Measurements from ENCODE around the gene GSTM1. TPM values are rescaled to one million over a fixed set of nuclear protein-coding genes. Genes with fewer than 3 reads are reported as not detected.
"Not testable (repeated sequence)": the region's sequence is repeated elsewhere in the genome, so short reads cannot be mapped to it uniquely, and the experiment has no call there.

GSTM1 gene
- total RNA-seq, 1 donor from 2014 or later, result 16.7 TPM

DNA sequence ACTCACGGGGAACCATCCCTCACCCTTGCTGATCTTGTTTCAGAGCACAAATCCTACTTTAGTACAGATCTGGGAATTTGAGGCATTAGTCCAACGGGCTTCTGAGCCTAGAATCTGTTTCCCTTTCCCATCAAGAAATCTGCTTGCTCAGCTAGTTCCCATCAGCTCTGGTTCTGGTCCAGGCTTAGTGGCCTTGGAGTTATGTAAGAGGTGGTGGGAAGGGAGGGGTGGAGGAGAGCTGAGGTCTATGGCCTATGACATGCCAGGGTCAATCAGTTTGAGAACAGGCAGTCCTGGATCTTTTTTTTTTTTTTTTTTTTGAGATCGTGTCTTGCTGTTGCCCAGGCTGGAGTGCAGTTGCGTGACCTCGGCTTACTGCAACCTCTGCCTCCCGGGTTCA is 4.1 kb downstream of the GSTM1 start:
- Histone ChIP-seq H3K4me1 (ENCODE audit: control insufficient read depth in 3 of 3, insufficient read depth in 3 of 3, low read length in 3 of 3) (peaks cover 0 to 6% (median 0%) of the 10 kb centered on the region in 3 donors), H3K4me3 (ENCODE audit: low read length in 3 of 3) (no peak overlapping the region), H3K27ac (ENCODE audit: low read depth, low read length) (no peak overlapping the region)

DNA sequence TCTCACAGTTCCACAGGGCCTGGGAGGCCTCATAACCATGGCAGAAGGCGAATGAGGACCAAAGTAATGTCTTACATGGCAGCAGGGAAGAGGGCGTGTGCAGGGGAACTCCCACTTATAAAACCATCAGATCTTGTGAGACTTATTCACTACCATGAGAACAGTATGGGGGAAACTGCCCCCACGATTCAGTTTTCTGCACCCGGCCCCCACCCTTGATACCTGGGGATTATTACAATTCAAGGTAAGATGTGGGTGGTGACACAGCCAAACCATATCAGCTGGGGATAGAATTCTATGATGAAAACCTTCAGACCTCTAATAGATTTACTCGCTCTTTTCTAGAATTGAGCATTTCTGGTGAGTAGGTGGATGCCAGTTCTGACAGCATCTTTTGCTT is 6.8 kb downstream of the GSTM1 start:
- H3K4me3 ChIP-seq (ENCODE audit: low read length in 3 of 3); H3K9ac ChIP-seq (ENCODE audit: low read depth in 1 of 3, low read length in 3 of 3); H3K4me1 ChIP-seq (ENCODE audit: control insufficient read depth in 3 of 3, insufficient read depth in 3 of 3, low read length in 3 of 3); H3K27me3 ChIP-seq (ENCODE audit: control insufficient read depth in 3 of 3, insufficient read depth in 3 of 3, low read length in 3 of 3); H3K36me3 ChIP-seq (ENCODE audit: control insufficient read depth in 3 of 3, insufficient read depth in 3 of 3, low read length in 3 of 3); H3K27ac ChIP-seq (ENCODE audit: low read depth, low read length); H3K9me3 ChIP-seq (ENCODE audit: control insufficient read depth in 3 of 3, low read length in 3 of 3): not testable (repeated sequence)

More for the DNA sequence above, 4.1 kb downstream of the GSTM1 start:
- no peaks in the 10 kb centered on the region for H3K36me3 ChIP-seq (ENCODE audit: control insufficient read depth in 3 of 3, insufficient read depth in 3 of 3, low read length in 3 of 3)
- H3K9ac ChIP-seq (ENCODE audit: low read depth in 1 of 3, low read length in 3 of 3), result no peak overlapping the region
- no peaks in the 10 kb centered on the region for H3K27me3 ChIP-seq (ENCODE audit: control insufficient read depth in 3 of 3, insufficient read depth in 3 of 3, low read length in 3 of 3)
- H3K9me3 ChIP-seq (ENCODE audit: control insufficient read depth in 3 of 3, low read length in 3 of 3), result no peaks in the 10 kb centered on the region

DNA sequence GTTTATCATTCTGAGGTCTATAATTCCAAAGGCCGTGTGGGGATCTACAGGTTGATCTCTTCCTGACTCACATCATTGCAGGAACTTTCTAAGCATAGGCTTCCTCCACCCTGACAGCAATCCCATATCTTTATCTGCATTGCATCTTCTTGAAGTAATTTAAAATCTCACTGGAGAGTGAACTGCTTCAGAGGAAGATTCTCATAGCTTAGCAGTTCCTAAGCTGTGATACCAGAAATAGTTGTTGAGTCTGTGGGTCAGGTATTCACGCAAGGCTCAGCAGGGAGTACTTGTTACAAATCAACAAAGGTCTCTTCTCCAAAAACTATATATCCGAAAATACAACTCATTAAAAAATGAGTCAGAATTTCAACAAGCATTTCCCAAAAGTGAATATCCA is 7.5 kb downstream of the GSTM1 start:
- H3K9ac ChIP-seq (ENCODE audit: low read depth in 1 of 3, low read length in 3 of 3); H3K27ac ChIP-seq (ENCODE audit: low read depth, low read length); H3K4me1 ChIP-seq (ENCODE audit: control insufficient read depth in 3 of 3, insufficient read depth in 3 of 3, low read length in 3 of 3); H3K9me3 ChIP-seq (ENCODE audit: control insufficient read depth in 3 of 3, low read length in 3 of 3); H3K27me3 ChIP-seq (ENCODE audit: control insufficient read depth in 3 of 3, insufficient read depth in 3 of 3, low read length in 3 of 3); H3K36me3 ChIP-seq (ENCODE audit: control insufficient read depth in 3 of 3, insufficient read depth in 3 of 3, low read length in 3 of 3); H3K4me3 ChIP-seq (ENCODE audit: low read length in 3 of 3): not testable (repeated sequence)

DNA sequence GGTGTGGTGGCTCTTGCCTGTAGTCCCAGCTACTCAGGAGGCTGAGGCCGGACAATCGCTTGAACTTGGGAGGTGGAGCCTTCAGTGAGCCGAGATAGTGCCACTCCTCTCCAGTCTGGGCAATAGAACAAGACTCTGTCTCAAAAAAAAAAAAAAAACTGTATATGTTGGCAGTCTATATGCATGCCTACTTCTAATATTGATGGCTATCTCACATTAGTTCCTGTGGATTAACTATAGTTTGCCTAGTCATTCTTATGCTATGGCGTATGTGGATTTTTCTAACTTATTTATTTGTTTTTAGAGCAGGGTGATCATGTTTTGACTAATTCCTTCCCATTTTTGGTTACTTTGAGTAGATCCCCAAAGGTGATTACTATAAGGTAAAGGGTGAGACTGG is 9.4 kb downstream of the GSTM1 start:
- H3K27ac ChIP-seq (ENCODE audit: low read depth, low read length), result no peak overlapping the region
- H3K4me3 ChIP-seq (ENCODE audit: low read length in 3 of 3), result no peak overlapping the region
- no peaks in the 10 kb centered on the region for H3K9me3 ChIP-seq (ENCODE audit: control insufficient read depth in 3 of 3, low read length in 3 of 3)
- H3K36me3 ChIP-seq (ENCODE audit: control insufficient read depth in 3 of 3, insufficient read depth in 3 of 3, low read length in 3 of 3), result no peaks in the 10 kb centered on the region
- no peaks in the 10 kb centered on the region for H3K27me3 ChIP-seq (ENCODE audit: control insufficient read depth in 3 of 3, insufficient read depth in 3 of 3, low read length in 3 of 3)
- no peak overlapping the region for H3K9ac ChIP-seq (ENCODE audit: low read depth in 1 of 3, low read length in 3 of 3)
- H3K4me1 ChIP-seq (ENCODE audit: control insufficient read depth in 3 of 3, insufficient read depth in 3 of 3, low read length in 3 of 3), result no peaks in the 10 kb centered on the region

DNA sequence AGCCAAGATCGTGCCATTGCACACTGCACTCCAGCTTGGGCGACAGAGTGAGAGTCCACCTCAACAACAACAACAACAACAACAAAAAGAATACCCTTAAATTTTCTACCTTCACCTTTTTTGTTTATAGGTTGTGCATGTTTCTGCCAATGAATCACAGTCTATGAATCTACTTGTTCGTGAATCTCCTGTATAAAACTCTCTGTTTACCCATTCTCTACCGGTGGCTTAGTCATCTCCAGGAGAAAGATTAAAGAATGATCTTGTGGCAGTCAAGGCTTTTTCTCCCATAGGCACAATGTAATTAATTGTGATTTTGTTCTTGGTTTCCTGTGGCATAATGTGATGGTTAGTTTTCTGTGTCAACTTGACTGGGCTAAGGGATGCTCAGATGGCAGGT is 10.2 kb downstream of the GSTM1 start:
- not testable (repeated sequence) for H3K4me3 ChIP-seq (ENCODE audit: low read length in 3 of 3); H3K4me1 ChIP-seq (ENCODE audit: control insufficient read depth in 3 of 3, insufficient read depth in 3 of 3, low read length in 3 of 3); H3K36me3 ChIP-seq (ENCODE audit: control insufficient read depth in 3 of 3, insufficient read depth in 3 of 3, low read length in 3 of 3); H3K27me3 ChIP-seq (ENCODE audit: control insufficient read depth in 3 of 3, insufficient read depth in 3 of 3, low read length in 3 of 3); H3K27ac ChIP-seq (ENCODE audit: low read depth, low read length); H3K9me3 ChIP-seq (ENCODE audit: control insufficient read depth in 3 of 3, low read length in 3 of 3); H3K9ac ChIP-seq (ENCODE audit: low read depth in 1 of 3, low read length in 3 of 3)

DNA sequence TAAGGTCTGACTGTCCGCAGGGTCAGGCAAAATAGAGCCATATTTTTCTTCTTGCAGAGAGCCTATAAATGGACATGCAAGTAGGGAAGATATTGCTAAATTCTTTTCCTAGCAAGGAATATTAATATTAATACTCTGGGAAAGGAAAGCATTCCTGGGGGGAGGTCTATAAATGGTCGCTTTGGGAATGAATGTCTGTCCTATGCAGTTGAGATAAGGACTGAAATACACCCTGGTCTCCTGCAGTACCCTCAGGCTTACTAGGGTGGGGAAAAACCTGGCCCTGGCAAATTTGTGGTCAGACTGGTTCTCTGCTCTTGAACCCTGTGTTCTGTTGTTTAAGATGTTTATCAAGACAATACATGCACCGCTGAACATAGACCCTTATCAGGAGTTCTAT is 15.3 kb downstream of the GSTM1 start:
- not testable (repeated sequence) for H3K9ac ChIP-seq (ENCODE audit: low read depth in 1 of 3, low read length in 3 of 3); H3K4me1 ChIP-seq (ENCODE audit: control insufficient read depth in 3 of 3, insufficient read depth in 3 of 3, low read length in 3 of 3); H3K27ac ChIP-seq (ENCODE audit: low read depth, low read length); H3K9me3 ChIP-seq (ENCODE audit: control insufficient read depth in 3 of 3, low read length in 3 of 3); H3K4me3 ChIP-seq (ENCODE audit: low read length in 3 of 3); H3K27me3 ChIP-seq (ENCODE audit: control insufficient read depth in 3 of 3, insufficient read depth in 3 of 3, low read length in 3 of 3); H3K36me3 ChIP-seq (ENCODE audit: control insufficient read depth in 3 of 3, insufficient read depth in 3 of 3, low read length in 3 of 3)

DNA sequence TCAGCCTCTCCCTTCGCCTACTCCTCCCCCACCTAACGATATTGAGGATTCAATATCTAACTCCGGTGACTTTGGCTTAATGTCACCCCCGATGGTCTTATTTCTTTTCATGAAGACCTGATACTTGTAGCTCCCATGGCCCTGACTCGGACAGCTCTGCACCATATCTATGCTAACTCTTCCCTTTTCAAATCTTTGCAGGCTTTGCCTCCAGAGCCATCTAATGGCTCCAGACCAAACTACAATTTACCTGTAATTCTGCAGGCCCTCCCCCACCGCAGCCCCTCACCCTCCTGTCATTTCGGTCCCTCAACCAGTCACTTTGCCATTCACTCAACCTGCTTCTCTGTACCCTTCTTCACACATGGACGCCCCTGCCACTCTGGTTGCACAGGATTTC is 16.6 kb downstream of the GSTM1 start:
- Histone ChIP-seq H3K9ac (ENCODE audit: low read depth in 1 of 3, low read length in 3 of 3) (no peak overlapping the region), H3K4me3 (ENCODE audit: low read length in 3 of 3) (no peak overlapping the region), H3K27ac (ENCODE audit: low read depth, low read length) (no peak overlapping the region), H3K9me3 (ENCODE audit: control insufficient read depth in 3 of 3, low read length in 3 of 3) (no peaks in the 10 kb centered on the region), H3K27me3 (ENCODE audit: control insufficient read depth in 3 of 3, insufficient read depth in 3 of 3, low read length in 3 of 3) (no peaks in the 10 kb centered on the region), H3K36me3 (ENCODE audit: control insufficient read depth in 3 of 3, insufficient read depth in 3 of 3, low read length in 3 of 3) (no peaks in the 10 kb centered on the region), H3K4me1 (ENCODE audit: control insufficient read depth in 3 of 3, insufficient read depth in 3 of 3, low read length in 3 of 3) (no peaks in the 10 kb centered on the region)

DNA sequence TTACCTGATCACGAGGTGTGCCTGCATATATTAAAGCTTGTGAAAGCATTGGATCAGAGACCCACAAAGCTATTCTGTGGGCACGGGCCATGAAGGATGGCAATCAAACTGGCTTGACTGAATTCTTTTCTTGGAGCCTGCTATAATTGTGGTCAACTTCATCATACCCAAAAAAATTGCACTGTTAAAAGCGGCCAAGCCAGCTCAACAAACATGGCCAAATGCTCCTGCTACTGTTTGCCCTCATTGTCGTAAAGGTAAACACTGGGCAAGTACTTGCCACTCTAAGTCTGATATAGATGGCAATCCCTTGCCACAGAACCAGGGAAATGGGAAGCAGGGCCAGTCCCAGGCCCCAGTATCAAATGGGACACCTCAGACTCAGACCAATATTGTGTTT is 17.8 kb downstream of the GSTM1 start:
- H3K4me3 ChIP-seq (ENCODE audit: low read length in 3 of 3), result no peak overlapping the region
- no peak overlapping the region for H3K9ac ChIP-seq (ENCODE audit: low read depth in 1 of 3, low read length in 3 of 3)
- H3K36me3 ChIP-seq (ENCODE audit: control insufficient read depth in 3 of 3, insufficient read depth in 3 of 3, low read length in 3 of 3), result no peaks in the 10 kb centered on the region
- no peaks in the 10 kb centered on the region for H3K9me3 ChIP-seq (ENCODE audit: control insufficient read depth in 3 of 3, low read length in 3 of 3)
- H3K27me3 ChIP-seq (ENCODE audit: control insufficient read depth in 3 of 3, insufficient read depth in 3 of 3, low read length in 3 of 3), result no peaks in the 10 kb centered on the region
- no peak overlapping the region for H3K27ac ChIP-seq (ENCODE audit: low read depth, low read length)
- H3K4me1 ChIP-seq (ENCODE audit: control insufficient read depth in 3 of 3, insufficient read depth in 3 of 3, low read length in 3 of 3), result no peaks in the 10 kb centered on the region

DNA sequence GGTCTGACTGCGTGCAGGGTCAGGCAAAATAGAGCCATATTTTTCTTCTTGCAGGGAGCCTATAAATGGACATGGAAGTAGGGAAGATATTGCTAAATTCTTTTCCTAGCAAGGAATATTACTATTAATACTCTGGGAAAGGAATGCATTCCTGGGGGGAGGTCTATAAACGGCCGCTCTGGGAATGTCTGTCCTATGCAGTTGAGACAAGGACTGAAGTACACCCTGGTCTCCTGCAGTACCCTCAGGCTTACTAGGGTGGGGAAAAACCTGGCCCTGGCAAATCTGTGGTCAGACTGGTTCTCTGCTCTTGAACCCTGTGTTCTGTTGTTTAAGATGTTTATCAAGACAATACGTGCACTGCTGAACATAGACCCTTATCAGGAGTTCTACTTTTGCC is 21.3 kb downstream of the GSTM1 start:
- H3K4me1 ChIP-seq (ENCODE audit: control insufficient read depth in 3 of 3, insufficient read depth in 3 of 3, low read length in 3 of 3); H3K9me3 ChIP-seq (ENCODE audit: control insufficient read depth in 3 of 3, low read length in 3 of 3); H3K4me3 ChIP-seq (ENCODE audit: low read length in 3 of 3); H3K27ac ChIP-seq (ENCODE audit: low read depth, low read length); H3K9ac ChIP-seq (ENCODE audit: low read depth in 1 of 3, low read length in 3 of 3); H3K27me3 ChIP-seq (ENCODE audit: control insufficient read depth in 3 of 3, insufficient read depth in 3 of 3, low read length in 3 of 3); H3K36me3 ChIP-seq (ENCODE audit: control insufficient read depth in 3 of 3, insufficient read depth in 3 of 3, low read length in 3 of 3): not testable (repeated sequence)

DNA sequence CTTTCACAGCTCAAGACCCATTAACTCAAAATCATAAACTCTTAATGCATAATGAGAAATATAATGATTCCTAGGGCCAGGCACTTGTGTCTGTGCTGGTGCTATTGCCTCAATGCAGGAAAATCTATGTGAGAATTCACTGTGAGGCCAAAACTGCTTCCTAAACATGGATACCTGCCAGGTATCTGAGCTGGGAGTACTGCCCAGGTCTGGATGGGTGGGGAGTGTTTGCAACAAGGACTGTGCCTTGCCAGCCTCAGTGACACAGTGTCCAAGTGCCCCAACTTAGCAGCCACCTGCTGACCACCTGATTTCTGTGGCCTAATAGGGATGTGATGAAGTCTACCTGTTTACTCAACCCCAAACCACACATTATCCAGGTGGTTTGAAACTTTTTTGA is 22.2 kb downstream of the GSTM1 start:
- H3K9ac ChIP-seq (ENCODE audit: low read depth in 1 of 3, low read length in 3 of 3); H3K27ac ChIP-seq (ENCODE audit: low read depth, low read length); H3K4me1 ChIP-seq (ENCODE audit: control insufficient read depth in 3 of 3, insufficient read depth in 3 of 3, low read length in 3 of 3); H3K27me3 ChIP-seq (ENCODE audit: control insufficient read depth in 3 of 3, insufficient read depth in 3 of 3, low read length in 3 of 3); H3K9me3 ChIP-seq (ENCODE audit: control insufficient read depth in 3 of 3, low read length in 3 of 3); H3K4me3 ChIP-seq (ENCODE audit: low read length in 3 of 3); H3K36me3 ChIP-seq (ENCODE audit: control insufficient read depth in 3 of 3, insufficient read depth in 3 of 3, low read length in 3 of 3): not testable (repeated sequence)

DNA sequence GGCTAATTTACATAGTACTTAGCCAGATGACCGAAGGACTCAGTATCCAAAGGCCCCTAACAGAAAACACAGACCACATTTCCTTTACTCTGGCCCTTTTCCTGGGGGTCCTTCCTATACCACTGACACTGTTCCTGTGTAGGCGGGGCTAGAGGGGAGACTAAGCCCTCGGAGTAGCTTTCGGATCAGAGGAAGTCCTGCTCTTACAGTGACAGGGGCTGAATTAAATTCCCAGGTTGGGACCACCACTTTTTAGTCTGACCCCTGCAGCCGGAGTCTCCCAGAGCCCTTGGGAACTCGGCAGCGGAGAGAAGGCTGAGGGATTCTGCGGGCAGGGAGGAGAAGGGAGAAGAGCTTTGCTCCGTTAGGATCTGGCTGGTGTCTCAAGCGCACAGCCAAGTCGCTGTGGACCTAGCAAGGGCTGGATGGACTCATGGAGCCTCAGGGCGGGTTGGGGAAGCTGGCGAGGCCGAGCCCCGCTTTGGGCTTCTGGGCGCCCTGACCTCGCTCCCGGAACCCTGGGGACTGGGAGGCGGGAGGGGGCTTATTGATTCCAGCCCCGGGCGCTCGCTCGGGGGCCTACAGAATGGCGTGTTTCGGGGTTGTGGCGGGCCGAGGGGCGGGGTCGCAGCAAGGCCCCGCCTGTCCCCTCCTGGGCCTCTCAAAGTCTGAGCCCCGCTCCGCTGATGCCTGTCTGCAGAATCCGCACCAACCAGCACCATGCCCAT is 24.1 kb downstream of the GSTM1 start, which contains the start of gene GSTM5:
Gene GSTM5 (plus strand): TSS at position 659 of the 728 bp plus-strand sequence. CDS start 62 bp downstream, at position 721.
- peak within 1 kb of the TSS in 2 of 3 donors; percentile 40 to 43 for H3K9ac ChIP-seq (ENCODE audit: low read depth in 1 of 3, low read length in 3 of 3)
- not testable (repeated sequence) for H3K36me3 ChIP-seq (ENCODE audit: control insufficient read depth in 3 of 3, insufficient read depth in 3 of 3, low read length in 3 of 3); H3K27ac ChIP-seq (ENCODE audit: low read depth, low read length); H3K27me3 ChIP-seq (ENCODE audit: control insufficient read depth in 3 of 3, insufficient read depth in 3 of 3, low read length in 3 of 3); H3K4me1 ChIP-seq (ENCODE audit: control insufficient read depth in 3 of 3, insufficient read depth in 3 of 3, low read length in 3 of 3); H3K9me3 ChIP-seq (ENCODE audit: control insufficient read depth in 3 of 3, low read length in 3 of 3)
- peak within 1 kb of the TSS in 2 of 3 donors; percentile 22 to 38 for H3K4me3 ChIP-seq (ENCODE audit: low read length in 3 of 3)

Measured in skeletal muscle tissue (tissue), 4 donors.